Measurements from ENCODE around the gene RBMS3.
A peak's percentile ranks its signal among the peaks of the same experiment; 100 is the strongest.

RBMS3 gene

GRCh38 chr3:29274667-29275066 is 6.2 kb upstream of the RBMS3 start:
- DNase-seq (ENCODE audit: low read depth, low spot score), result no peak
- no peak overlapping the region for H3K27ac ChIP-seq

GRCh38 chr3:29275309-29275708 is 5.6 kb upstream of the RBMS3 start:
- no peak overlapping the region for H3K27ac ChIP-seq
- no peak for DNase-seq (ENCODE audit: low read depth, low spot score)

GRCh38 chr3:29277249-29277648 is 3.6 kb upstream of the RBMS3 start:
- H3K27ac ChIP-seq, result no peak overlapping the region
- DNase-seq (ENCODE audit: low read depth, low spot score), result no peak

GRCh38 chr3:29279286-29279685 is 1.6 kb upstream of the RBMS3 start:
- no peak for DNase-seq (ENCODE audit: low read depth, low spot score)
- no peak overlapping the region for H3K27ac ChIP-seq

GRCh38 chr3:29279806-29280205 is 1.1 kb upstream of the RBMS3 start:
- no peak overlapping the region for H3K27ac ChIP-seq
- no peak for DNase-seq (ENCODE audit: low read depth, low spot score)

- no peak for DNase-seq (ENCODE audit: low read depth, low spot score)
- peak overlapping the region; percentile 69 for H3K27ac ChIP-seq
Observed at GRCh38 chr3:29281094-29281343, 148 bp downstream of the RBMS3 start.

- DNase-seq (ENCODE audit: low read depth, low spot score), result no peak
- H3K27ac ChIP-seq, result peak overlapping the region; percentile 69
Observed at GRCh38 chr3:29281344-29282241, 722 bp downstream of the RBMS3 start.

GRCh38 chr3:29282427-29283230 is 1.8 kb downstream of the RBMS3 start:
- peak overlapping the region; percentile 69 for H3K27ac ChIP-seq
- no peak for DNase-seq (ENCODE audit: low read depth, low spot score)

- peak overlapping the region; percentile 69 for H3K27ac ChIP-seq
- DNase-seq (ENCODE audit: low read depth, low spot score), result no peak
Observed at GRCh38 chr3:29283231-29284119, 2.6 kb downstream of the RBMS3 start.

- peak overlapping the region; percentile 69 for H3K27ac ChIP-seq
- no peak for DNase-seq (ENCODE audit: low read depth, low spot score)
Observed at GRCh38 chr3:29284497-29284896, 3.6 kb downstream of the RBMS3 start.

GRCh38 chr3:29285471-29286071 is 4.7 kb downstream of the RBMS3 start:
- H3K27ac ChIP-seq, result peak overlapping the region; percentile 69
- no peak for DNase-seq (ENCODE audit: low read depth, low spot score)

GRCh38 chr3:29286478-29287240 is 5.8 kb downstream of the RBMS3 start:
- no peak for DNase-seq (ENCODE audit: low read depth, low spot score)
- H3K27ac ChIP-seq, result peak overlapping the region; percentile 69

GRCh38 chr3:29290596-29290995 is 9.7 kb downstream of the RBMS3 start:
- no peak overlapping the region for H3K27ac ChIP-seq
- DNase-seq (ENCODE audit: low read depth, low spot score), result no peak

- H3K27ac ChIP-seq, result peak overlapping the region; percentile 60
- DNase-seq (ENCODE audit: low read depth, low spot score), result no peak
Observed at GRCh38 chr3:29291260-29291981, 10.6 kb downstream of the RBMS3 start.

- H3K27ac ChIP-seq, result peak overlapping the region; percentile 60
- DNase-seq (ENCODE audit: low read depth, low spot score), result no peak
Observed at GRCh38 chr3:29291982-29292363, 11.1 kb downstream of the RBMS3 start.

GRCh38 chr3:29293421-29293820 is 12.6 kb downstream of the RBMS3 start:
- no peak for DNase-seq (ENCODE audit: low read depth, low spot score)

GRCh38 chr3:29297998-29298397 is 17.1 kb downstream of the RBMS3 start:
- no peak for DNase-seq (ENCODE audit: low read depth, low spot score)
- no peak overlapping the region for H3K27ac ChIP-seq

More at GRCh38 chr3:29293421-29293820, 12.6 kb downstream of the RBMS3 start:
- no peak overlapping the region for H3K27ac ChIP-seq

- DNase-seq (ENCODE audit: low read depth, low spot score), result no peak
- H3K27ac ChIP-seq, result no peak overlapping the region
Observed at GRCh38 chr3:29301332-29302019, 20.6 kb downstream of the RBMS3 start.
